ENCODE data around the gene NGLY1.

DNA sequence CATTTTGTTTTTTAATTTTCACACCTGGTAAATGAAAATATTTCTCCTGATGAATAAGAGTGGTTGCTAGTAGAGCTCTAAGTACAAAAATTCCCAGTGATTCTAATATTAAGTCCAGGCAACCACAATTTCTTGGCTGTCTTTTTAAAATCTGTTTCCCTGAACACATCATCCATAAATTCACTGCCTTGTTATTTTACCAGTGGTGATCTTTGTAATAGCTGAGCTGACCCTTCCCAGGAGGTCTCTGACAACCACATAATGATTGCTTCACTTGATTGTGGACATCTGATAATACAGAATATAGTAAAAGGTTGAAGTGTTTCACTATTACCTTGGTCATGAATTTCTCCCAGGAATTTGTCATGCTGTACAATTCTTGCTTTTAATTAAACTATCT is 104.7 kb downstream of the NGLY1 start:
- TF ChIP-seq JUND (IDR thresholded peaks at IDR 0.05) (no peak), TCF7L2 (IDR thresholded peaks at IDR 0.05; ENCODE audit: borderline replicate concordance, extremely low read depth, insufficient read depth, insufficient read length) (no peak), POLR2AphosphoS5 (IDR thresholded peaks at IDR 0.05; ENCODE audit: low read depth, low read length) (no peak), SIN3A (IDR thresholded peaks at IDR 0.05; ENCODE audit: low read depth) (no peak)
- TF ChIP-seq, protein P1, sequence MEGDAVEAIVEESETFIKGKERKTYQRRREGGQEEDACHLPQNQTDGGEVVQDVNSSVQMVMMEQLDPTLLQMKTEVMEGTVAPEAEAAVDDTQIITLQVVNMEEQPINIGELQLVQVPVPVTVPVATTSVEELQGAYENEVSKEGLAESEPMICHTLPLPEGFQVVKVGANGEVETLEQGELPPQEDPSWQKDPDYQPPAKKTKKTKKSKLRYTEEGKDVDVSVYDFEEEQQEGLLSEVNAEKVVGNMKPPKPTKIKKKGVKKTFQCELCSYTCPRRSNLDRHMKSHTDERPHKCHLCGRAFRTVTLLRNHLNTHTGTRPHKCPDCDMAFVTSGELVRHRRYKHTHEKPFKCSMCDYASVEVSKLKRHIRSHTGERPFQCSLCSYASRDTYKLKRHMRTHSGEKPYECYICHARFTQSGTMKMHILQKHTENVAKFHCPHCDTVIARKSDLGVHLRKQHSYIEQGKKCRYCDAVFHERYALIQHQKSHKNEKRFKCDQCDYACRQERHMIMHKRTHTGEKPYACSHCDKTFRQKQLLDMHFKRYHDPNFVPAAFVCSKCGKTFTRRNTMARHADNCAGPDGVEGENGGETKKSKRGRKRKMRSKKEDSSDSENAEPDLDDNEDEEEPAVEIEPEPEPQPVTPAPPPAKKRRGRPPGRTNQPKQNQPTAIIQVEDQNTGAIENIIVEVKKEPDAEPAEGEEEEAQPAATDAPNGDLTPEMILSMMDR (IDR thresholded peaks at IDR 0.05 in 2 of 3, conservative IDR thresholded peaks at IDR 0.05 in 1 of 3; ENCODE audit: borderline replicate concordance in 1 of 3, insufficient read depth in 1 of 3, low read depth in 2 of 3, low read length in 2 of 3) = no peak
- TF ChIP-seq, protein P2, sequence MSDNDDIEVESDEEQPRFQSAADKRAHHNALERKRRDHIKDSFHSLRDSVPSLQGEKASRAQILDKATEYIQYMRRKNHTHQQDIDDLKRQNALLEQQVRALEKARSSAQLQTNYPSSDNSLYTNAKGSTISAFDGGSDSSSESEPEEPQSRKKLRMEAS (IDR thresholded peaks at IDR 0.05) = no peak
